HepG2 (cell line): ENCODE results near the gene VPS13D. TPM values are rescaled to one million over a fixed set of nuclear protein-coding genes. Genes with fewer than 3 reads are reported as not detected.

Experiments used
- HDAC1 ChIP-seq: sonication (generic); formaldehyde crosslinking; IDR thresholded peaks from 2 replicates; pipeline ENCODE4 v1.5.1; 2020; ENCODE audit warnings: mild to moderate bottlenecking, missing genetic modification reagents
- HOMEZ ChIP-seq: IDR thresholded peaks from 2 replicates; pipeline ENCODE4 v1.6.1; 2016; ENCODE audit warnings: low read depth
- MTF2 ChIP-seq: sonication (generic); formaldehyde crosslinking; IDR thresholded peaks from 2 replicates; pipeline ENCODE4 v1.5.0; 2020; ENCODE audit warnings: missing genetic modification reagents, borderline replicate concordance
- POLR2A ChIP-seq, 2 experiments: IDR thresholded peaks; 2 replicates each; pipeline ENCODE4 v1.6.1; 2011; ENCODE audit warnings: low read depth in 2 of 2, low read length in 2 of 2, mild to moderate bottlenecking in 1 of 2, moderate library complexity in 1 of 2; ENCODE audit not compliant: insufficient read depth in 1 of 2
- TIGD3 ChIP-seq: sonication (generic); formaldehyde crosslinking; IDR thresholded peaks from 2 replicates; pipeline ENCODE4 v1.5.1; 2020; ENCODE audit warnings: mild to moderate bottlenecking, missing genetic modification reagents, borderline replicate concordance
- U2AF1 ChIP-seq: fragments of 200-400 bp; formaldehyde crosslinking; optimal IDR thresholded peaks from 2 replicates; pipeline ENCODE3; 2017; ENCODE audit warnings: mild to moderate bottlenecking, low read depth, low read length
- WIZ ChIP-seq: sonication (generic); formaldehyde crosslinking; IDR thresholded peaks from 2 replicates; pipeline ENCODE4 v1.5.1; 2020; ENCODE audit warnings: mild to moderate bottlenecking, missing genetic modification reagents
- ZBTB38 ChIP-seq: sonication (generic); formaldehyde crosslinking; IDR thresholded peaks from 2 replicates; pipeline ENCODE4 v1.5.1; 2020; ENCODE audit warnings: mild to moderate bottlenecking, missing genetic modification reagents
- ZHX1 ChIP-seq: sonication (generic); formaldehyde crosslinking; IDR thresholded peaks from 2 replicates; pipeline ENCODE4 v1.8.1; 2022; ENCODE audit warnings: low read depth, mild to moderate bottlenecking, missing genetic modification reagents
- ZNF33B ChIP-seq: sonication (generic); formaldehyde crosslinking; IDR thresholded peaks from 2 replicates; pipeline ENCODE4 v1.5.1; 2020; ENCODE audit warnings: mild to moderate bottlenecking, missing genetic modification reagents
- ZNF383 ChIP-seq: sonication (generic); formaldehyde crosslinking; IDR thresholded peaks from 2 replicates; pipeline ENCODE4 v1.4.0; 2020; ENCODE audit warnings: missing genetic modification reagents, mild to moderate bottlenecking, borderline replicate concordance
- ZNF451 ChIP-seq: sonication (generic); formaldehyde crosslinking; IDR thresholded peaks from 2 replicates; pipeline ENCODE4 v1.5.0; 2020; ENCODE audit warnings: mild to moderate bottlenecking, missing genetic modification reagents
- ZNF468 ChIP-seq: sonication (generic); formaldehyde crosslinking; IDR thresholded peaks from 2 replicates; pipeline ENCODE4 v1.8.0; 2022; ENCODE audit warnings: mild to moderate bottlenecking, moderate library complexity, missing genetic modification reagents
- ZNF816 ChIP-seq: sonication (generic); formaldehyde crosslinking; IDR thresholded peaks from 2 replicates; pipeline ENCODE4 v1.8.0; 2022; ENCODE audit warnings: missing genetic modification reagents, mild to moderate bottlenecking, borderline replicate concordance
- ZSCAN20 ChIP-seq: sonication (generic); formaldehyde crosslinking; IDR thresholded peaks from 2 replicates; pipeline ENCODE4 v1.4.0; 2020; ENCODE audit warnings: missing genetic modification reagents, mild to moderate bottlenecking, borderline replicate concordance
- polyA plus RNA-seq, 8 experiments: library from polyadenylated mRNA; depleted of rRNA in 3 of 8; stranded (reverse) in 7 of 8; unstranded in 1 of 8; fragments of >200 nt; fragmentation: Illumina TruSeq in 4 of 8; extraction: Trizol in 4 of 8; gene quantifications; 2 replicates each; pipeline versions ENCODE4 v1.2.1 to v1.2.3, GENCODE V29; 2011 to 2016; ENCODE audit warnings: low read depth in 4 of 8, missing spikeins in 1 of 8, mixed read lengths in 1 of 8; ENCODE audit not compliant: insufficient read depth in 1 of 8
- total RNA-seq, 5 experiments: library from RNA; depleted of rRNA; stranded (reverse); fragments of >200 nt; fragmentation: Illumina TruSeq; extraction: Trizol; gene quantifications; 2 replicates each; pipeline ENCODE4 v1.2.3, GENCODE V29; 2016; ENCODE audit warnings: low read depth in 1 of 5
- TF ChIP-seq, protein P1 (sequence below): sonication (generic); formaldehyde crosslinking; IDR thresholded peaks from 2 replicates; pipeline ENCODE4 v1.4.0; 2020; ENCODE audit warnings: missing genetic modification reagents

Gene VPS13D
- total and polyA plus RNA-seq, 2 of the 13 experiments (the other 11 are each of a cell fraction or from before 2014, with no cell fraction given) = 8.6 to 13.9 TPM

- TF ChIP-seq HOMEZ (CRISPR knock-in tag) = peak; percentile 69
- TF ChIP-seq ZSCAN20 (CRISPR knock-in tag) = peak; percentile 57; the same call in 1 of the 2 replicates
- TF ChIP-seq MTF2 = no peak; the same call in 1 of the 2 replicates
- TF ChIP-seq POLR2A (IDR thresholded peaks at IDR 0.05; ENCODE audit: insufficient read depth in 1 of 2, low read depth in 2 of 2, low read length in 2 of 2) = peak in 1 of 2 experiments; percentile 41; a peak in 2 of 4 replicates
- TF ChIP-seq ZHX1 (CRISPR knock-in tag) = peak; percentile 78
- TF ChIP-seq ZNF33B (CRISPR knock-in tag) = no peak; the same call in 1 of the 2 replicates
- 0 out of 2 replicates have a peak, but pooled peaks have one; percentile 72 for TF ChIP-seq ZNF451 (CRISPR knock-in tag)
- TF ChIP-seq ZNF816 (CRISPR knock-in tag) = peak; percentile 70; the same call in 1 of the 2 replicates
- TF ChIP-seq ZNF383 (CRISPR knock-in tag) = no peak
- TF ChIP-seq ZNF468 (CRISPR knock-in tag) = no peak
- TF ChIP-seq HDAC1 (CRISPR knock-in tag) = peak; percentile 93
- no peak for TF ChIP-seq WIZ (CRISPR knock-in tag)
- no peak; the same call in 1 of the 2 replicates for TF ChIP-seq TIGD3
- TF ChIP-seq, protein P1, sequence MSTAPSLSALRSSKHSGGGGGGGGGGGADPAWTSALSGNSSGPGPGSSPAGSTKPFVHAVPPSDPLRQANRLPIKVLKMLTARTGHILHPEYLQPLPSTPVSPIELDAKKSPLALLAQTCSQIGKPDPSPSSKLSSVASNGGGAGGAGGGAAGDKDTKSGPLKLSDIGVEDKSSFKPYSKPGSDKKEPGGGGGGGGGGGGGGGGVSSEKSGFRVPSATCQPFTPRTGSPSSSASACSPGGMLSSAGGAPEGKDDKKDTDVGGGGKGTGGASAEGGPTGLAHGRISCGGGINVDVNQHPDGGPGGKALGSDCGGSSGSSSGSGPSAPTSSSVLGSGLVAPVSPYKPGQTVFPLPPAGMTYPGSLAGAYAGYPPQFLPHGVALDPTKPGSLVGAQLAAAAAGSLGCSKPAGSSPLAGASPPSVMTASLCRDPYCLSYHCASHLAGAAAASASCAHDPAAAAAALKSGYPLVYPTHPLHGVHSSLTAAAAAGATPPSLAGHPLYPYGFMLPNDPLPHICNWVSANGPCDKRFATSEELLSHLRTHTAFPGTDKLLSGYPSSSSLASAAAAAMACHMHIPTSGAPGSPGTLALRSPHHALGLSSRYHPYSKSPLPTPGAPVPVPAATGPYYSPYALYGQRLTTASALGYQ (CRISPR knock-in tag) = peak; percentile 96
- no peak for TF ChIP-seq U2AF1
- TF ChIP-seq ZBTB38 = no peak
Observed at GRCh38 chr1:12528021-12528852, 298.4 kb downstream of the VPS13D start (continued).
